Measurements from ENCODE around the gene FOXP2. TPM values are rescaled to one million over a fixed set of nuclear protein-coding genes. Genes with fewer than 3 reads are reported as not detected.

FOXP2 gene
- total and polyA plus RNA-seq, 9 of the 15 experiments (the other 6 are each of a cell fraction or from before 2014, with no cell fraction given): not detected

- H3K36me3 ChIP-seq (ENCODE audit: control insufficient read depth, insufficient read depth, low read length): no peaks in the 10 kb centered on the region
- H3K9me3 ChIP-seq (replicated peaks; ENCODE audit: control insufficient read depth, insufficient read depth, low read depth, low read length): peaks cover 2% of the 10 kb centered on the region; the same call in 1 of the 2 replicates
- no peak overlapping the region for H3K9ac ChIP-seq (ENCODE audit: insufficient read depth in 1 of 2, low read depth in 2 of 2, low read length in 2 of 2)
- ATAC-seq (no peak), FAIRE-seq (no peak), DNase-seq (ENCODE audit: extremely low read depth in 1 of 4, low spot score in 3 of 4) (no peak)
- ChIA-PET POLR2A (no interaction called here), CTCF (ENCODE audit: low intra/inter-chr PET ratio) (no interaction called here)
- H3K27ac ChIP-seq (ENCODE audit: extremely low read depth, low read depth, low read length): no peak overlapping the region
- H3K4me3 ChIP-seq: no peak overlapping the region
- intact Hi-C loops (cut with micrococcal nuclease): no loop called here
- H3K27me3 ChIP-seq (ENCODE audit: control insufficient read depth in 2 of 2, insufficient read depth in 2 of 2, low read length in 2 of 2): no peaks in the 10 kb centered on the region
- H3K79me2 ChIP-seq (ENCODE audit: control insufficient read depth, insufficient read depth, low read length): no peaks in the 10 kb centered on the region
- WGBS (ENCODE audit: insufficient coverage, low coverage, missing lambda C conversion rate): under 1% methylated on average over 4 of the region's 4 CpGs
- TF ChIP-seq PTTG1 (tag; IDR thresholded peaks at IDR 0.05; ENCODE audit: low read depth): no peak
- TF ChIP-seq ARID3B (CRISPR knock-in tag; IDR thresholded peaks at IDR 0.05; ENCODE audit: borderline replicate concordance): no peak
- no peak for TF ChIP-seq NR0B1 (IDR thresholded peaks at IDR 0.05; ENCODE audit: partially characterized antibody)
- TF ChIP-seq NBN (IDR thresholded peaks at IDR 0.05; ENCODE audit: low read depth): no peak
- no peak for TF ChIP-seq SMARCA4 (IDR thresholded peaks at IDR 0.05)
- TF ChIP-seq EZH2 (IDR thresholded peaks at IDR 0.05; ENCODE audit: borderline replicate concordance, low read depth, low read length): no peak
- TF ChIP-seq C11orf30 (IDR thresholded peaks at IDR 0.05; ENCODE audit: low read depth): no peak
- no peak for TF ChIP-seq FOXK1 (CRISPR knock-in tag; IDR thresholded peaks at IDR 0.05; ENCODE audit: borderline replicate concordance)
- TF ChIP-seq SPI1 (IDR thresholded peaks at IDR 0.05; ENCODE audit: borderline replicate concordance, low read depth, low read length): no peak
- no peaks in the 10 kb centered on the region for H4K20me1 ChIP-seq (replicated peaks; ENCODE audit: control insufficient read depth, insufficient read depth, low read length)
- H3K4me1 ChIP-seq (replicated peaks in 1 of 2; ENCODE audit: control insufficient read depth in 2 of 2, insufficient read depth in 2 of 2, low read length in 2 of 2): no peaks in the 10 kb centered on the region
- in situ Hi-C loops (cut with MboI): no loop called here
- no peak overlapping the region for H3K4me2 ChIP-seq (ENCODE audit: insufficient read depth, low read length)
- no peaks in the 10 kb centered on the region for H3K9me1 ChIP-seq (ENCODE audit: control insufficient read depth, insufficient read depth, low read length)
- H2AFZ ChIP-seq (ENCODE audit: low read depth, low read length): no peak overlapping the region
- BruUV-seq (replicated peaks): no TSS peak
Measured at GRCh38 chr7:114598946-114599345, 184.3 kb downstream of the FOXP2 start.
